NCI-H1105 (cell line): ENCODE data around the gene IL21.

Experiments
- DNase-seq: peaks from one replicate; lab custom pipeline; 2025; lab: John Stamatoyannopoulos, UW

Gene IL21

DNA sequence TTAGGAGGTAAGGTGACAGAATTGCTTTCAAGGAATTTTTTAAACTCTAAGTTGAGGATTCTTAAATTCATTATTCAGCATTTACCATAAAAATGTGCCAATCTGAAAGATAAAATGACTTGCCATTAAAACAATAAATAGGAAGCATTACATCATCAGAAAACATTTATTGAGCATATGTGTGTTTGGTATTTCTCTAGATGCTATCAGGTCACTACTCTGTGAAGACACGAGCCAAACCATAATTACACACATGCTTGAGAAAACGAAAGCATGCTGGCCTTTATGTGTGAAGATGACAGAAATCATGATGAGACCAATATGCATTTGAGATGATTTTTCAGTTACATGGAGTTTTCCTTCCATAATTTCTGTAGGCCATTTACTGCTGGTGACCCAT, 12.3 kb upstream of the IL21 start:
- no peak for DNase-seq

GRCh38 chr4:122632396-122633143, 11.7 kb upstream of the IL21 start:
- no peak for DNase-seq

- no peak for DNase-seq
Measured at GRCh38 chr4:122625156-122625555, 4.3 kb upstream of the IL21 start.

DNA sequence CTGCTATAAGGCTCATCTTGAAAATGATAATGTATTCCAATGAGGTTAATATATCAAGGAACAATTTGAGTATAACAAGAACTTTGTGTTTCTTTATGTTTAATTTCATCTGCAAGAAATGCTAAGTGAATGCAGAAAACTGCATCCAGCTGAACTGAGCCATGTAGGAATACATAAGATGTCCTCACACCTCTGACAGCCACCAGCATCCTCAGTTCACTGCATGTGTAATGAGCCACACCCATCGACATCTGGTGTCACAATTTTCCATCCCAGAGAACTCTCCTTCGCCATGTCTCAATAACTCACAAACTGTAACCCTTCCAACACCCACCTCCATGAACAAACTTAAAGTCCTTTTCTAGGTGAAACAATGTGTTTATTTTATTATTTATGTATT, 3.3 kb upstream of the IL21 start:
- no peak for DNase-seq

- DNase-seq = no peak
Measured at GRCh38 chr4:122623637-122624166, 2.8 kb upstream of the IL21 start.

GRCh38 chr4:122622400-122622799, 1.5 kb upstream of the IL21 start:
- DNase-seq = no peak

DNA sequence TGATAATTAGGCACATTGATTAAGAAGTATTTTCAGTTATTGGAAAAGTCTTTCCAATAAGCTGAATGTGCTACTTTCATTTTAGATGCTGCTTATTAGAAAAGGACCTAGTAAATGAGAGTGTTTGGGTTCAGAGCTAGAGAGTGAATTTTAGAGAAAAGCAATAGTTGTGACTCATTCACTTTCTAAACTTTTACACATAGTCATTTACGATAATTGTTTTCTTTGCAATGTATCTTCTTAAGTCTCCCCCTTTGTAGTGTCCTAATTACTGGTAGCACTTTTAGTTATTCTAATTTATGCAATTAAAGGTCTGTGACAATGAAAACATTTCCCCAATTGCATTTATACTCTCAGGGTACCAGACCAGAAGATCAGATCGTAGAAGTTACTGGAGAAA, 1.3 kb downstream of the IL21 start:
- DNase-seq = no peak

- DNase-seq = no peak
Measured at GRCh38 chr4:122617597-122618593, 3.0 kb downstream of the IL21 start.

DNA sequence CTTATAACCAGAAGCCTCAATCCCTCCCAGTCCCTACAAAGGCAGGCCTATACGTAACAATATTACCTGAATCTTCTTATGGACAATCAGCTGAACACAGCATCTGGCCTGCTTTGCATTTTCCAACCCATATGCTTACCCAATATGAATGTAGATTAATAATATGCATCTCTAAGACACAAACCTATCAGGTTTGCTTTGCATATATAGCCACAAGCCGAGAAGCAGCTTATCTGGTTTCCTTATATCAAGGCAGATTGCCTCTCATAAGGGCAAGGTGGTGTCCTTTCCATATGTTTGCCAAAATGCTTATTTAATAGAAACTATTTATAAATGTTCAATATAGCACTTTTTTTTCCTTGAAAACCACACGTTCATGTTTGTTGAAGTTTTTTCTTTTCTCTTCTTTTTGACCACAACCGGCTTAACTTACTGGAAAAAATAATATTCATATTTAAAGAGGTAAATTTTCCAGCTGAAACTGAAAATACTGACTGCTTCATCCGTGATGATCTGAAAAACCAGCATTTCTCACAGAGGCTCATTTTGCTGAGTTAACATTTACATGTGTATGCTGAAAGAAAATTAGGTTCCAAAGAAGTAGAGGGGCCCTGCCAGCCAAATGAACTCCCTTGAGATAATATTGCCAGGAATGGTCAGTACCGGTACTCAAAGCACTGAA, 3.8 kb downstream of the IL21 start:
- no peak for DNase-seq

DNA sequence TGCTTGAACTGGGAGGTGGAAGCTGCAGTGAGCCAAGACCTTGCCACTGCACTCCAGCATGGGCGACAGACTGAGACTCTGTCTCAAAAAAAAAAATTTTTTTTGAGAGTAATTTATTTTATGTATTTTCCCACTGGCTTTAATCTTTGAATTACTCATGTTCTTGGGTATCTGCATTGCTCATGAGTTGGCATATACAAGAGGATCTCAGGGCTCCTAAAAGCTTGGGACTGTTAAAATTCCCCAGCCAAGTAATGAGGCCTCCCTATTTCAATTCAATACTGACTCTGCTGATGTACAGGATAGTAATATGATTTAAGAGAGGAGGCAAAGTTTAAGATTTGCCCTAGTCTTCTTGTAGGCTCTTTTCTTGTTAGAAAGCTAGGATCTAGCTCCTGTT, 6.2 kb downstream of the IL21 start:
- DNase-seq = no peak

DNA sequence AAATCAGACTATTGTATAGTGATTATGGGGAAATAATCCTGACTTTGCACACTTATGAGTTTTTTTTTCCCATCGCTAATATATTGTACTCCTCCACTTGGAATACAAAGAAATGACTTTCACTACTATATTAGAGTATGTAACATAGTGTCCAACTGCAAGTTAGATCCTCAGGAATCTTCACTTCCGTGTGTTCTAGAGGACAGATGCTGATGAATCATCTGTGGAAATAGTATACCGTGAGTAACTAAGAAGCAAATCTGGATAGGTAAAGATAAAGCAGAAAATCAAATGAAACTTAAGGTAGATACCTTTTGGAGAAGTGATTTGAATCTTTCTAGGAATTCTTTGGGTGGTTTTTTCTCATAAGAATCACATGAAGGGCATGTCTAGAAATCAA, 8.3 kb downstream of the IL21 start:
- no peak for DNase-seq

DNA sequence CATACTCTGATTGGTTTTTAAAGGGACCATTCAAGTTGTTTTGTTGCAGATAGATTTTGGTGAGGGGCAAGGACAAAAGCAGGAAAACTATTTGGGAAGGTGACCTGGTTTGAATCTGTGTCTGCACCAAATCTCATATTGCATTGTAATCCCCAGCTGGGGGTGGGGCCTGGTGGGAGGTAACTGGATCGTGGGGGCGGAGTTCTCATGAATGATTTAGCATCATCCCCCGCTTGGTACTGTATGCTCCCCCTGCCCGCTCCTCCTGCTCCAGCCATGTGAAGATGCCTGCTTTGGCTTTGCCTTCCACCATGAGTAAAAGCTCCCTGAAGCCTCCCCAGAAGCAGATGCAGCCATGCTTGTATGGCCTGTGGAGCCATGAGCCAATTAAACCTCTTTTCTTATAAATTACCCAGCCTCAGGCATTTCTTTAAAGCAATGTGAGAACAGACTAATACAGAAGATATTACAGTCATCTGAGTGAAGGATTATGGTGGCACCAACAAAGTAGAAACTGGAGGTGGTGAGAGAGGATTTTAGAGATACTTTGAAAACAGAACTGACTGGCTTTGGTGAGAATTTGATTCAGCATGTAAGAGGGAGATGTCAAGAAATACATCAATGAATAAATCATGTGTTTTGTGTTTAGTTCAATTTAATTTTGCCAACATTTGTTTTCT, 14.4 kb downstream of the IL21 start:
- DNase-seq = no peak

GRCh38 chr4:122604146-122604545, 16.7 kb downstream of the IL21 start:
- DNase-seq = no peak

GRCh38 chr4:122603156-122603574, 17.7 kb downstream of the IL21 start:
- no peak for DNase-seq

- no peak for DNase-seq
Measured at GRCh38 chr4:122602277-122603142, 18.4 kb downstream of the IL21 start.

DNA sequence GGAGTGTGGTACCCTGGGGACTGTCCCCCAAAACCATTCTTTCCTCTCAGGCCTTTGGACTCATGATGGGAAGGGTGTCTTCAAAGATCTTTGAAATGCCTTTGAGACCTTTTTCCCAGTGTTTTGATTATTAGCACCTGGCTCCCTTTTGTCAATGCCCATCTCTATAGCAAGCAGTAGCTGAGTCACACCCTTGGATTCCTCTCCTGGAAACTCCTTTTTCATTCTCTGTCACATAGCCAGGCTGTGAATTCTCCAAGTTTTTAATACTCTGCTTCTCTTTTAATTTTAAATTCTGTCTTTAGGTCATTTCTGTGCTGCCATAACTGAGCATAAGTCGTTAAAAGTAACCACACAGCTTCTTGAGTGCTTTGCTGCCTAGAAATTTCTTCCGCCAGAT, 29.7 kb downstream of the IL21 start:
- no peak for DNase-seq

DNA sequence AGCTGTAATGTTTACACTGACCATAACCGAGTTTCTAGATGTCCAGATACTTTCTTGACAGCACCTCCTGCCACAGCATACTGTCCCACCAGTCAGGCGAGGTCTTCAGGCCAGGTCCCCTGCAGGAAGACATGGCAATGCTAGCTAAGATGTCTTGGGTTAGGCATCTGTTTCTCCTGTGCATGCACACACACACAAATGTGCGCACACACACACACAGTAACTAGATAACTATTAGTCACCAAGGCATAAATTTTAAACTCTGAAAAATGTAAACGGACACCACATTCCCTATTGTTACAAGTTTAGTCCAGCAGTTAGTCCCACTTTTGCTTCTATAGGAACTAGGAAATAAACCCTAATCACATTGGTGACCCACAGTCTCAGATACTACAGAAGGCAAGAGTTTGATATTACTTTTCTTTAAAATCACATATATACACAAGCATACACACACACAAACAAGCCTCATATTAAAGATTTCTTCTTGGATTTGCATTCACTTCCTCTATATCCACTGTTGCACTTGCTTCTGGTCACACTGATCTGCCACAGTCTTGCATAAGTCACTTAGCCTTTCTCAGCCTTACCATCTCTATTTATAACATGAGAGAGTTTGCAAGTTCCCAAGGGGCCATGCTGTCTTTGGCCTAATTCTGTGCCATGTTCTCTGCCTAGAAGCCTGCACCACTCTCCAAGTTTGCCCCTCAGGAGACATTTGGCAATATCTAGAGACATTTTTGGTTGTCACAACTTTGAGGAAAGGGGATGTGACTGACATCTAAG, 32.2 kb downstream of the IL21 start:
- DNase-seq = no peak

GRCh38 chr4:122584519-122584918, 36.3 kb downstream of the IL21 start:
- no peak for DNase-seq

- no peak for DNase-seq
Measured at GRCh38 chr4:122583906-122584305, 37.0 kb downstream of the IL21 start.
